Measurements from ENCODE around the gene MX1. TPM values are rescaled to one million over a fixed set of nuclear protein-coding genes. Genes with fewer than 3 reads are reported as not detected.
"Not testable (repeated sequence)": the region's sequence is repeated elsewhere in the genome, so short reads cannot be mapped to it uniquely, and the experiment has no call there.

Gene MX1
- total RNA-seq, 2 experiments from 2014 or later = 722 to 723 TPM

GRCh38 chr21:41411449-41412089, 14.5 kb upstream of the MX1 start:
- no peak for DNase-seq
- H3K9me3 Mint-ChIP-seq = peaks cover 43% of the 10 kb centered on the region
- peaks cover 22% of the 10 kb centered on the region for H3K4me1 Mint-ChIP-seq
- ChIA-PET CTCF (interaction anchor here (0.6 to 2.3 kb wide), 7 partner anchors 10 to 705 kb away, joined by 3 to 9 read pairs (median 3); partner anchors contain the start of gene MX1), POLR2A (interaction anchor here (1.1 kb wide), 1 partner anchor 19 kb away, joined by 3 read pairs; no protein-coding TSS in a partner anchor)
- peaks cover 74% of the 10 kb centered on the region for H3K36me3 Mint-ChIP-seq (ENCODE audit: low read depth)
- H3K27me3 Mint-ChIP-seq = peaks cover 35% of the 10 kb centered on the region
- H3K27ac Mint-ChIP-seq = no peak overlapping the region
- H3K4me3 Mint-ChIP-seq = no peak overlapping the region

GRCh38 chr21:41417505-41417904, 8.5 kb upstream of the MX1 start:
- peaks cover 43% of the 10 kb centered on the region for H3K4me1 Mint-ChIP-seq
- CTCF ChIA-PET, DNase-seq, POLR2A ChIA-PET, H3K4me3 Mint-ChIP-seq, H3K27ac Mint-ChIP-seq: not testable (repeated sequence)
- H3K27me3 Mint-ChIP-seq = peaks cover 33% of the 10 kb centered on the region
- H3K9me3 Mint-ChIP-seq = peaks cover 38% of the 10 kb centered on the region
- H3K36me3 Mint-ChIP-seq (ENCODE audit: low read depth) = peaks cover 36% of the 10 kb centered on the region

GRCh38 chr21:41418393-41418792, 7.6 kb upstream of the MX1 start:
- Mint-ChIP-seq H3K4me3 (no peak overlapping the region), H3K27me3 (peaks cover 27% of the 10 kb centered on the region), H3K4me1 (peaks cover 50% of the 10 kb centered on the region), H3K36me3 (ENCODE audit: low read depth) (peaks cover 37% of the 10 kb centered on the region), H3K27ac (no peak overlapping the region), H3K9me3 (peaks cover 33% of the 10 kb centered on the region)
- ChIA-PET POLR2A (no interaction called here), CTCF (no interaction called here)
- DNase-seq = no peak

GRCh38 chr21:41418956-41419680, 6.9 kb upstream of the MX1 start:
- Mint-ChIP-seq H3K36me3 (ENCODE audit: low read depth) (peaks cover 35% of the 10 kb centered on the region), H3K4me3 (peak overlapping the region; percentile 3), H3K27ac (peak overlapping the region; percentile 100), H3K9me3 (peaks cover 27% of the 10 kb centered on the region), H3K27me3 (peaks cover 20% of the 10 kb centered on the region), H3K4me1 (peaks cover 53% of the 10 kb centered on the region)
- POLR2A ChIA-PET = no interaction called here
- no peak for DNase-seq
- CTCF ChIA-PET = interaction anchor here (0.7 kb wide), 1 partner anchor 827 kb away, joined by 3 read pairs; no protein-coding TSS in a partner anchor

GRCh38 chr21:41419921-41420862, 5.8 kb upstream of the MX1 start:
- H3K4me1 Mint-ChIP-seq = peaks cover 62% of the 10 kb centered on the region

GRCh38 chr21:41420998-41421397, 5.0 kb upstream of the MX1 start:
- Mint-ChIP-seq H3K4me1 (peaks cover 68% of the 10 kb centered on the region), H3K9me3 (peaks cover 14% of the 10 kb centered on the region), H3K4me3 (peak overlapping the region; percentile 86), H3K27ac (peak overlapping the region; percentile 100), H3K36me3 (ENCODE audit: low read depth) (peaks cover 34% of the 10 kb centered on the region)
- DNase-seq, H3K27me3 Mint-ChIP-seq, POLR2A ChIA-PET, CTCF ChIA-PET: not testable (repeated sequence)

More at GRCh38 chr21:41419921-41420862, 5.8 kb upstream of the MX1 start:
- H3K4me3 Mint-ChIP-seq = peak overlapping the region; percentile 86
- peaks cover 32% of the 10 kb centered on the region for H3K36me3 Mint-ChIP-seq (ENCODE audit: low read depth)
- peaks cover 11% of the 10 kb centered on the region for H3K27me3 Mint-ChIP-seq
- POLR2A ChIA-PET = no interaction called here
- peak; percentile 70 for DNase-seq
- CTCF ChIA-PET = interaction anchor here (0.7 kb wide), 1 partner anchor 826 kb away, joined by 3 read pairs; no protein-coding TSS in a partner anchor
- peaks cover 20% of the 10 kb centered on the region for H3K9me3 Mint-ChIP-seq
- peak overlapping the region; percentile 100 for H3K27ac Mint-ChIP-seq

GRCh38 chr21:41422546-41423304, 3.3 kb upstream of the MX1 start:
- ChIA-PET POLR2A (interaction anchor here (1.5 to 1.6 kb wide), 2 partner anchors 53 to 61 kb away, joined by 7 read pairs; partner anchors contain the start of gene MX2), CTCF (interaction anchor here (0.7 to 2.1 kb wide), 5 partner anchors 10 to 60 kb away, joined by 3 to 6 read pairs (median 3); no protein-coding TSS in a partner anchor)
- Mint-ChIP-seq H3K27ac (peak overlapping the region; percentile 100), H3K36me3 (ENCODE audit: low read depth) (peaks cover 44% of the 10 kb centered on the region), H3K4me1 (peaks cover 70% of the 10 kb centered on the region), H3K4me3 (no peak overlapping the region), H3K9me3 (peaks cover 7% of the 10 kb centered on the region), H3K27me3 (no peaks in the 10 kb centered on the region)
- DNase-seq = no peak

GRCh38 chr21:41423305-41423636, 2.8 kb upstream of the MX1 start:
- not testable (repeated sequence) for DNase-seq, H3K4me3 Mint-ChIP-seq, H3K9me3 Mint-ChIP-seq, H3K27me3 Mint-ChIP-seq
- POLR2A ChIA-PET = interaction anchor here (1.5 to 1.6 kb wide), 2 partner anchors 54 to 62 kb away, joined by 7 read pairs; partner anchors contain the start of gene MX2
- Mint-ChIP-seq H3K36me3 (ENCODE audit: low read depth) (peaks cover 49% of the 10 kb centered on the region), H3K27ac (peak overlapping the region; percentile 100), H3K4me1 (peaks cover 75% of the 10 kb centered on the region)
- CTCF ChIA-PET = interaction anchor here (0.7 to 2.1 kb wide), 4 partner anchors 11 to 60 kb away, joined by 3 to 6 read pairs (median 4); no protein-coding TSS in a partner anchor

- no peak for DNase-seq
- ChIA-PET POLR2A (interaction anchor here (0.8 to 2.4 kb wide), 4 partner anchors 56 to 64 kb away, joined by 3 to 7 read pairs (median 6); partner anchors contain the start of gene MX2), CTCF (interaction anchor here (2.3 kb wide), 1 partner anchor 14 kb away, joined by 9 read pairs; no protein-coding TSS in a partner anchor)
- peaks cover 3% of the 10 kb centered on the region for H3K9me3 Mint-ChIP-seq
- H3K36me3 Mint-ChIP-seq (ENCODE audit: low read depth) = peaks cover 68% of the 10 kb centered on the region
- H3K27ac Mint-ChIP-seq = peak overlapping the region; percentile 100
- H3K4me1 Mint-ChIP-seq = peaks cover 78% of the 10 kb centered on the region
- H3K4me3 Mint-ChIP-seq = peak overlapping the region; percentile 96
- no peaks in the 10 kb centered on the region for H3K27me3 Mint-ChIP-seq
Measured at GRCh38 chr21:41425588-41425953, 468 bp upstream of the MX1 start.

- DNase-seq = no peak
- POLR2A ChIA-PET = interaction anchor here (1.2 to 2.4 kb wide), 2 partner anchors 57 to 64 kb away, joined by 4 to 7 read pairs; no protein-coding TSS in a partner anchor
- CTCF ChIA-PET = interaction anchor here (1.0 kb wide), 1 partner anchor 25 kb away, joined by 3 read pairs; no protein-coding TSS in a partner anchor
- Mint-ChIP-seq H3K9me3 (peaks cover 3% of the 10 kb centered on the region), H3K4me1 (peaks cover 74% of the 10 kb centered on the region), H3K27me3 (no peaks in the 10 kb centered on the region), H3K27ac (peak overlapping the region; percentile 100), H3K4me3 (peak overlapping the region; percentile 96), H3K36me3 (ENCODE audit: low read depth) (peaks cover 76% of the 10 kb centered on the region)
Measured at GRCh38 chr21:41426676-41427404, 801 bp downstream of the MX1 start.

- no peak for DNase-seq
- Mint-ChIP-seq H3K27me3 (no peaks in the 10 kb centered on the region), H3K9me3 (peaks cover 3% of the 10 kb centered on the region), H3K4me1 (peaks cover 74% of the 10 kb centered on the region), H3K4me3 (peak overlapping the region; percentile 96), H3K27ac (peak overlapping the region; percentile 100), H3K36me3 (ENCODE audit: low read depth) (peaks cover 78% of the 10 kb centered on the region)
- POLR2A ChIA-PET = interaction anchor here (1.2 kb wide), 1 partner anchor 65 kb away, joined by 4 read pairs; no protein-coding TSS in a partner anchor
- CTCF ChIA-PET = interaction anchor here (1.0 to 1.1 kb wide), 2 partner anchors 11 to 26 kb away, joined by 3 read pairs; no protein-coding TSS in a partner anchor
Measured at GRCh38 chr21:41427556-41427955, 1.5 kb downstream of the MX1 start.

Data from activated CD4-positive, alpha-beta T cell treated with anti-CD3 and anti-CD28 coated beads, Interleukin-2, amount 10 ng/mL, durations not matched to agents 7 days and 5 days (primary cell).